ENCODE data around the gene IKZF3.

IKZF3 gene

GRCh38 chr17:39722965-39723848 lies 140.9 kb downstream of the IKZF3 start:
- Histone ChIP-seq H3K36me3 (no peaks in the 10 kb centered on the region), H3K4me3 (ENCODE audit: low read depth, low read length) (no peak overlapping the region), H3K9me3 (no peaks in the 10 kb centered on the region), H3K27me3 (no peaks in the 10 kb centered on the region), H3K4me1 (no peaks in the 10 kb centered on the region)
- no peak for TF ChIP-seq CTCF (IDR thresholded peaks at IDR 0.05; ENCODE audit: low read depth, low read length)
- no peak for DNase-seq

- Histone ChIP-seq H3K4me3 (ENCODE audit: low read depth, low read length) (no peak overlapping the region), H3K27me3 (0 out of 2 replicates have a peak, but pooled peaks cover 3% of the 10 kb centered on the region), H3K36me3 (no peaks in the 10 kb centered on the region), H3K9me3 (no peaks in the 10 kb centered on the region), H3K4me1 (no peaks in the 10 kb centered on the region)
- no peak for TF ChIP-seq CTCF (IDR thresholded peaks at IDR 0.05; ENCODE audit: low read depth, low read length)
- DNase-seq = no peak
These were observed 142.0 kb downstream of the IKZF3 start for GRCh38 chr17:39722104-39722503.

- H3K9me3 ChIP-seq = no peaks in the 10 kb centered on the region
- H3K4me1 ChIP-seq = no peaks in the 10 kb centered on the region
- TF ChIP-seq CTCF (IDR thresholded peaks at IDR 0.05; ENCODE audit: low read depth, low read length) = no peak
- H3K4me3 ChIP-seq (ENCODE audit: low read depth, low read length) = no peak overlapping the region
- no peak for DNase-seq
- 0 out of 2 replicates have a peak, but pooled peaks cover 7% of the 10 kb centered on the region for H3K27me3 ChIP-seq
- no peaks in the 10 kb centered on the region for H3K36me3 ChIP-seq
These were observed 144.4 kb downstream of the IKZF3 start for GRCh38 chr17:39719563-39720355.

GRCh38 chr17:39717660-39718059 lies 146.5 kb downstream of the IKZF3 start:
- Histone ChIP-seq H3K36me3 (no peaks in the 10 kb centered on the region), H3K4me1 (no peaks in the 10 kb centered on the region), H3K27me3 (peaks cover 7% of the 10 kb centered on the region; the same call in 1 of the 2 replicates), H3K9me3 (no peaks in the 10 kb centered on the region), H3K4me3 (ENCODE audit: low read depth, low read length) (no peak overlapping the region)
- DNase-seq = no peak
- no peak for TF ChIP-seq CTCF (IDR thresholded peaks at IDR 0.05; ENCODE audit: low read depth, low read length)

GRCh38 chr17:39716879-39717536 lies 147.1 kb downstream of the IKZF3 start:
- H3K4me1 ChIP-seq = no peaks in the 10 kb centered on the region
- TF ChIP-seq CTCF (IDR thresholded peaks at IDR 0.05; ENCODE audit: low read depth, low read length) = no peak
- H3K36me3 ChIP-seq = no peaks in the 10 kb centered on the region
- no peak overlapping the region for H3K4me3 ChIP-seq (ENCODE audit: low read depth, low read length)
- H3K9me3 ChIP-seq = no peaks in the 10 kb centered on the region
- H3K27me3 ChIP-seq = peaks cover 11% of the 10 kb centered on the region; the same call in 1 of the 2 replicates
- DNase-seq = no peak

Data from BE2C (cell line).